ENCODE results near the gene PGS1.
"Not testable (repeated sequence)": the region's sequence is repeated elsewhere in the genome, so short reads cannot be mapped to it uniquely, and the experiment has no call there.

The PGS1 gene

DNA sequence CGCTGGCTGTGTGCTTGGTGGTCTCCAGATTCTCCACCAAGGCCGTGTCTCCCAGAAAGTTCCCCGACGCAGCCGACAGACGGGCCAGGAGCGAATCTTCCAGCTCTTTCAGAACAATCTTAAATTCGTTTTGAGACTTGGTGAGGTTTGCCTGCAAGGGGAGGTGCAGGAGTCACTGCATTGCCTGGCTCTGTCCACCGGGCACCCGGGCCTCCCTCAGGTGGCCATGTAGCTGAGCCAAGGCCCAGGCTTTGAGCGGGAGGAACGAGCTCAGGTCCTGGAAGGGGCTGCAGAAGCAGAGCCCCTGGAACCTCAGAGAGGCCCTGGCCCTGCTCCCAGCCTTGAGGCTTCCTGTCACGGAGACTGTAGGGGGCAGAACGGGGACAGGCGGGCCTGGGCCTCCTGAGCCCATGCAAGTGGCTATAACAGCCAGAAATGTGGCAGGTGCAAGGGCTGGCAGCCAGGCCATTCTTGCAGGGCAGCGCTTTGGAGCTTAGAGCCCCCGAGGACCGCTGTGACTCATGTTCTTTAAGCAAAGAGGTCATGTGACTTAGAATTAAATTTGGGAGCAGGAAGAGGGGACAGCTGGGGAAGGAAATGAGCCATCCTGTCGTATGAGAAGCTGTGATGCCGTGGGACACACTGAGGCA is 72.4 kb downstream of the PGS1 start:
- no peak for DNase-seq

DNA sequence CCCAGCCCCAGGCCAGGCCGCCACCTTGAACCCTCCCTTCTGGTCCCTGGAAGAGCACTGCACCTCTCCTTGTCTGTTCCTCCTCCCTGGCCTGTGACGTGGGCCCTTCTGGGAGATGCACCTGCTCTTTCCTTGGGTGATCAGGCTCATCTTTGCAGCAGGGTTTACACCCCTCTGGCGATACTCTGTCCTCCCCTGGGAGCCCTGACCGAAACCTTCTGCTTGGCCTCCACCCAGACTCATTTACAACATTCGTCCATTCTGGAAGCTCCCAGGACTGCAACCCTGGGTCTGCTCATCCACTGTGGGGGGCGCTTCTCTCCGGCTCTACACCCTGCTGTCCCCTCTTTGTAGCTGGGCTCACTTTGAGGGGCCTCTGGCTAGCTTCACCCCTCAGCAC is 73.3 kb downstream of the PGS1 start:
- DNase-seq, result no peak

DNA sequence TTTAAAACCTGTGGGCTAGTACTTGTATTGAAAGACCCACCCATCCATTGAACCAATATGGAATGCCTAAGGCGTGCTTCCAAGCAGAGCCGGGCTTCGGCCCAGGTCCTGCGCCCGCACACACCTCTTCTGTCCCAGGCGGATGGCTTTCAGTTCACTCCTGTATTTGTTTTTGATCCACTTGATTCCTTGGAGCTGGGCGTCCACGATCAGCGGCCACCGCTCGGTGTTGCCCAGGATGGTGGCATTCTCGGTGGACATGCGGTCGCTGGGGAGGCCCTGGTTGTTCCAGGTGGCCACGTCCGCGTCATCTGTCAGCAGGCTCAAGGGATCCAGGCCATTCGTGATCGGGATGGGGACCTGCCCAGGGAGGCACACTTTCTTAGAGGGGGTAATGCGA is 75.9 kb downstream of the PGS1 start:
- DNase-seq, result no peak

DNA sequence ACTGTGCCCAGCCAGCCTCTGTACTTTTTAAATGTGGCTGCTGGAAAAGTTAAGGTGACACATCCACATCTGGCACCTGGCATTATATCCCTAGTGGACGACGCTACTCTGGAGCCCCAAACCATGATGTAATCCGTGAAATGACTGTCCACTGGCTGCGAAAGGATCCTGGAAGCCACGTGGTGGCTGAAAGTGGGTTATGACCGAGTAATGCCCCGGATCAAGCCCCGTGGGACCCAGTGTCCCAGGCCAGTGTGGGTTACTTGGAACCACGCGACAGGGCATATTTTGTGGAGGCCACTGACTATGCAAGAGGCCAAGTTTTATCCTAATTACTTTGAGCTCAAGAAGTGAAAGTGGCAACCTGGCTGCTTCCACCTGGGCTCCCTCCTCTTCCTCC is 79.6 kb downstream of the PGS1 start:
- DNase-seq, result no peak

DNA sequence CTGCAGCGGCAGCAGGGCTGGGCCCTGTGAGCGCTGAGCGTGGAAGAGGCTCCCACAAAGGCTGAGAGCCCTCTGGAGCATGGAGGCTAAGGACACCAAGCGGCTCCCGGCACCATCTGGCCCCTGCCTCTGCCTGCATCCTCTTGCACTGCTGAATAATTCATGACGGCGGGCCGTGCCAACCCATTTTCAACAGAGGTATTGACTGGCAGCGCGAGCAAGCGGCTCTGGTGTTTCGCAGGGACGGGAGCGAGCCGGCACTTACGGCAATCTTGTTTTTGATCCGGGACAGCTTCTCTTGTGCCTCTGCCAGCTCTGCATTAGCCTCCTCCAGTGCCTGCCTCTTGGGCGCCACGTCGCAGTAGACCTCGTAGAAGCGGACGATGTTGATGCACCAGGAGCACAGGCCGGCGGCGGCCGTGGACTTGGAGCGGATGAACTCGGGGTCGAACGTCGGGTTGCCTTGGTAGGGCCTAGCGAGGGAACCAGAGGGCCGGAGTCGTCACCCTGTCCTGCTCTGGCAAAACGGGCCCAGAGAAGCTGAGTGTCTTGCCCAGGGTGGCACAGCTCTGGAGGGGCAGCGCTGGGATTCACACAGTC is 80.4 kb downstream of the PGS1 start:
- DNase-seq, result no peak

DNA sequence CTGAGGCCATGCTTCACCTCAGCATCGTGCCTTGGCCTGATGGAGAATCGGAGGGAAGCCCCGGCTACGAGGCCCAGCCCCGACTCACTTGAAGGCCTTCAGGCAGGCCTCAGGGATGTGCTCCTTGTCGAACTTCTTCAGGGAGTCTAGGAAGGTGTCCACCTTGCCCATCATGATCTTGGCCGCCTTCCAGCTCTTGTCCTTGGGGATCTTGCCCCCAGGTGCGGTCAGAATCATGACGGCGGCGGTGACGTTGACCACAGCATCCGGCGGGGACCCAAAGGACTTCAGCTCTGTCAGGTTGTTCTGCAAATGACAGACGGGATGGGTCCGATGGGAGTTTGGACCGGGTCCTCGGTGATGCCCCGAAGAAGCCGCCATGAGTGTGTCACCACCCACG is 81.2 kb downstream of the PGS1 start:
- DNase-seq, result no peak

DNA sequence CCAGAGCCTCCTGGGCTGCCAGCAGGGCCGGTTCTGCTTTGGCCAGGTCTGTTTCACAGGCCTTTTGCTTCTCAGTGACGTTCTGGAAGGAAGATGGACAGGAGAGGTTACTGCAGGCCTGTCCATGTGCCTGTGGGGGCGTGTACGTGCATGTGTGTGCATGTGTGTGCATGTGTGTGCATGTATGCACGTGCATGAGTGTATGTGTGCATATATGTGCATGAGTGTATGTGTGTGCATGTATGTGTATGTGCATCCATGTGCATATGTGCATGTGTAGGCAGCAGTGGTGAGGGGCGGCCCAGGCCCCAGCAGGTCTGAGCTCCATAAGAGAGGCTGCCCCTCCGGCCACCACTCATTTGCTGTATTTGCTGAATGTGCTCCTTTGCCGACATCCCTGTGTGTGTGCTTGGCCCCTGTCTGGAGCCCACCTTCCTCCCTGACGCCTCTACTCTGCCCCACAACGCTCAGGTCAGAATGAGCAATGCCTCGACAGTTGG is 81.8 kb downstream of the PGS1 start:
- no peak for DNase-seq

DNA sequence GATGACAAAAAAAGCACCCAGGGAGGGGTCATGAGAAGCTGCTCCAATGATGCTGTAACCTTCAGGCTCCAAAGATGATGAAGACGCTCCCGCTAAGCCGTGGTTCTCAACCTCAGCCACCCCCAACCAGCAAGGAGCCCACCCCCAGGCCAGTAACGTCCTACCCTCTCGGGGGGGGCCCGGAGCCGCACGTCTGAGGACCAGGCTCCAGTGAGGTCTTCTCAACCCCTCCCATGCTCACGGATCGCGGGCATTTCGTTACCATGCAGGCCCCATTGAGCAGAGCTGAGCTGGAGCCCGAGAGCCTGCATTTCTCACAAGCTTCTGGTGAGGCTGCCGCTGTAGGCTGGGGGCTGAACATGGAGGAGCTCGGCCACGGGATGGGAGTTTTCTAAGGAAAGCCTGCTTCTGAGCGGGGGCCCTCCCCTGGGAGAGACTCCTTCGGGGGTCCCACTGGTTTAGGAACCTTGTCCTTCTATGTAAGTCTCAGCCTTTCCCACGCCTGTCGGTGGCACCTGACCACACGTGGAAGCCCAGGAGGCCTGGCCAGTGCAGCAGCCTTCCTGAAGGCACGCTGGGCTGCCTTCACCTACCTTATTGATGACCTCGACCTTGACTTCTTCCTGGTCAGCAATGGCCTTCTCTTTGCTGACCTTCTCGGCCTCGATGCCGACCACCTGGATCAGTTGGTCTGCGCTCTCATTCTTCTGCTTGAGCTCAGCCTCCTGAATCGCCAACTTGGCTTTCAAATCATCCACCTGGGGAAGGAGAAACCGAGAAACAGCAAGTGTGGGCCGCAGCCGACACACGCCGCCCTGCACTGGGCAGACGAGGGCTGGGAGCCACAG is 82.7 kb downstream of the PGS1 start:
- no peak for DNase-seq

DNA sequence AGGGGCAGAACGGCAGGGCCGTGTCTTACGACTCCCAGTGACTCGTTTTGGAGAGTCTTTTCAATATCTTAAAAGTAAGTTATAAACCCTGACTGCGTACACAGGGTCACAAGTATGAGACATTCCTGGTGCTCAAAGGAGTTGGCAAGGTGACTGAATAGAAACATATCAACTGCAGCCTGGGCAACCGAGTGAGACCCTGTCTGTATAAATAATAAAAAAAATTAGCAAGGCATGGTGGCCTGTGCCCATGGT is 83.3 kb downstream of the PGS1 start:
- DNase-seq, result no peak

DNA sequence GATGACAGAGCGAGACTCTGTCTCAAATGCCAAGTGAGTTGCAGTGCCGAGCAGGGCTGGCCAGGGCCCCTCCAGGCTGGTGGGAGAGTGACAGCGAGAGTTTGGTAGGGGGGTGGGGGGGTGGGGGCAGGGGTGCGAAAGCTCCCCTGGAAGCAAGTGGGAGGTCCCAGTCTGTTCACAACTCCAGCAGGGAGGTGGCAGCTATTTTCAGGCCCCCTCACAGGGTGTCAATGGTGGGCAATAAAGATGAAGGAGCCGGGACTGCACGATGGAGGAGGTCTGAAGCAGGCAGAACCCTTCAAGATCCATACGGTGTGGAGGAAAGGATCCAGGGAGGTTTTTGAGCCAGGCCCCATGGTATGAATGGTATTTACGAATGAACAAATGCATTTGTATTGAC is 83.7 kb downstream of the PGS1 start:
- no peak for DNase-seq

DNA sequence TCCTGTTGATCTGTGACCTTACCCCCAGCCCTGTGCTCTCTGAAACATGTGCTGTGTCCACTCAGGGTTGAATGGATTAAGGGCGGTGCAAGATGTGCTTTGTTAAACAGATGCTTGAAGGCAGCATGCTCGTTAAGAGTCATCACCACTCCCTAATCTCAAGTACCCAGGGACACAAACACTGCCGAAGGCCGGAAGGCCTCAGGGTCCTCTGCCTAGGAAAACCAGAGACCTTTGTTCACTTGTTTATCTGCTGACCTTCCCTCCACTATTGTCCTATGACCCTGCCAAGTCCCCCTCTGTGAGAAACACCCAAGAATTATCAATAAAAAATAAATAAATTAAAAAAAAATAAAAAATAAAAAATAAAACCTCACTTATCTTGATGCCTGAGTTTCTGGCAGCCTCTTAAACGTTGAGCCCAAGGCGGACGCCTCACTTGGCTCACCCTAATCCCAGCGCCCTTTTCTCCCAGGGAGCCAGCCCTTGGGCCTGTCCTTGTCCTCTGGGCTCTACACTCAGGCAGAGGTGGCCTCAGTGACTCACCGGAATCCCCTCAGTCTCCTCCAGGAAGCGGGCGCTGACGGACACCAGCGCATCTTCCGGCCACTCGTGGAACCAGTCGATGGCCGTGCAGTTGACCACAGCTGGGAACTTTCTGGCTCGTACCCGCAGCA is 87.8 kb downstream of the PGS1 start:
- DNase-seq, result not testable (repeated sequence)

DNA sequence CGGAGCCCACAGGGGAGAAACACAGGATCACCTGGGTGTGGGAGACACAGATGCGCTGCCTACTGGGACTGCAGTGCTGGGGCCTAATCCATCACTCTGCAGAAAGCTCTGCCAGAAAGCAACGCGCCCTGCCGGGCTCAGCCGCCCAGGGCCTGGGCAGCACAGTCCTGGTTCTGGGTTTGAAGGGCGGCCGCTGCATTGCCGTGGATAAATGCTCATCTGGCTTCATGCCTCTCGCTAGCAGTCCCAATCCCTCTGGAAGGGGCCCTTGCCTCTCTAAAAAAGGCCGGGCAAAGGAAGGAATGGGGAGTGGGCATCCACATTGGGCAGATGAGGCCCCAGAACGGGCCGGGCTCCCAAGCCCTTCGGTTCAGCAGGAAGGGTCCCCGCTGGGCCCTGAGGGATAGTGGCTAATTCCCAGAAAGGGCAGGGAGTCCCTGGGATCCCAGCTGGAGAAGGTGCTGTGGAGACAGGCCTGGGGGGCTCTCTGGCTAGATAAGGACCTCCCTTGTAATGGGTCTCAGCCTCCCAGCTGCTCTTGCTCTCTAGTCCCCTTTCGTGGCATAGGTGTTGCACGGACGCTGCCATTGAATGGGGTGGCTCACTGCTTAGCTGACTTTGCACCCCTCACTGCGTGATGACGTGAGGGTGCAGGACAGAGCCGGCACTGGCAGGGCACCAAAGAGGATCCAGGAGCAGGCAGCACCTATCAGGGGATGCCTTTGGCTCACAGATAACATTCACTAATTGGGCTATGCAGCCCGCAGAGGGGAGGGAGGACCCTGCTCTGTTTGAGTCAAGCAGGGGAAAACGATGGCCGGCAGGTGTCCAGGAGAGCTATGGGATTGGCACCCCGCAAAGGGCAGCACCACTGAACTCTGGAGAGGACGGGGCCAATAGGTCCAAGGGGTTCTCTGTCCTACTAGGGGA is 88.6 kb downstream of the PGS1 start:
- DNase-seq, result no peak

DNA sequence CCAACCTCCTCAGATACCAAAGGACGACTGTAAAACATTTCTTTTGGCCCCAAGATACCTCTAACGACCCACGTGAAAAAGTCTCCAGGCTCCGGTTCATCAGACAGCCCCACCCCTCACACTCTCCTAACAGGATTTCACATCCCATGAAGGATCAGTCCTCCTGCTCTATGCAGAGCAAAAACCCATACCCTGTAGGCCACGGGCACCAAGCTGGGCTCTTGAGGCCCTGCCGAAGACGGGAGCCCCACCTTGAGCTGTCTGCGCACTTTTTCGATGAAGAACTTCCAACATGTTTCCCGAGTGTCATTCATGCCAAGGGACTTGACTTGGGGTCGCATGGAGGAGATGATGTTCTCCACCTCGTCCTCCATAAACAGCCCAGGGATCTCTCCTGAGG is 89.9 kb downstream of the PGS1 start:
- no peak for DNase-seq

DNA sequence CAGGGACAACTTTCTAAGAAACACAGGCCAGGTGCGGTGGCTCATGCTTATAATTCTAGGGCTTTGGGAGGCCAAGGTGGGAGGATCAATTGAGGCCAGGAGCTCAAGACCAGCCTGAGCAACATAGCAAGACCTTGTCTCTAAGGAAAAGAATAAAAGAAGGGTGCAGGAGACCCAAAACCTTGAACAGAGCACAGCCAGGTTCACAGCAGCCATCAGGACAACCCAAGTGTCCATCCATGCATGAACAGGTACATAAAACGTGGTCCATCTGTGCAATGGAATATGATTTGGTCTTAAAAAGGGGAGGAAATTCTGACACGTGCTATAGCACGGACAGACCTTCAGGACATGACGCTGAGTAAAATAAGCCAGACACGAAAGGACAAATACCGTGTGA is 91.0 kb downstream of the PGS1 start:
- DNase-seq, result no peak

DNA sequence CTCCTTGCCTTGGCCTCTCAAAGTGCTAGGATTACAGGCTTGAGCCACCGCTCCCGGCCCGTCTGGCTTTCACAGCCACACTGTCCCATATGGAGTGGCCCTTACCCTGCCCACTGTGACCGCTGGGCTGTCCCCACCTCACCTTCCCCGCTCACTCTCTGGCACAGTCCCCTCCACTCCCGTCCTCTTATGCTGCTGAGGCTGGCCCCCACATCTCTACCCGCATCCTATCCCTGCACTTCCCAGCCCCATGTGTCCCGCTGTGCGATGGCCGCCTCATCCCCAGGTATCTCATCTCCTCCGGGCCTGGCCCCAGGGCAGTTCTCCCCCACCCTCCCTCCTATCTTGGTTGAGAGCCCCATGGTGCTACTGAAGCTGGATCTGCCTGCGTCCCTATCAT is 93.2 kb downstream of the PGS1 start:
- no peak for DNase-seq

DNA sequence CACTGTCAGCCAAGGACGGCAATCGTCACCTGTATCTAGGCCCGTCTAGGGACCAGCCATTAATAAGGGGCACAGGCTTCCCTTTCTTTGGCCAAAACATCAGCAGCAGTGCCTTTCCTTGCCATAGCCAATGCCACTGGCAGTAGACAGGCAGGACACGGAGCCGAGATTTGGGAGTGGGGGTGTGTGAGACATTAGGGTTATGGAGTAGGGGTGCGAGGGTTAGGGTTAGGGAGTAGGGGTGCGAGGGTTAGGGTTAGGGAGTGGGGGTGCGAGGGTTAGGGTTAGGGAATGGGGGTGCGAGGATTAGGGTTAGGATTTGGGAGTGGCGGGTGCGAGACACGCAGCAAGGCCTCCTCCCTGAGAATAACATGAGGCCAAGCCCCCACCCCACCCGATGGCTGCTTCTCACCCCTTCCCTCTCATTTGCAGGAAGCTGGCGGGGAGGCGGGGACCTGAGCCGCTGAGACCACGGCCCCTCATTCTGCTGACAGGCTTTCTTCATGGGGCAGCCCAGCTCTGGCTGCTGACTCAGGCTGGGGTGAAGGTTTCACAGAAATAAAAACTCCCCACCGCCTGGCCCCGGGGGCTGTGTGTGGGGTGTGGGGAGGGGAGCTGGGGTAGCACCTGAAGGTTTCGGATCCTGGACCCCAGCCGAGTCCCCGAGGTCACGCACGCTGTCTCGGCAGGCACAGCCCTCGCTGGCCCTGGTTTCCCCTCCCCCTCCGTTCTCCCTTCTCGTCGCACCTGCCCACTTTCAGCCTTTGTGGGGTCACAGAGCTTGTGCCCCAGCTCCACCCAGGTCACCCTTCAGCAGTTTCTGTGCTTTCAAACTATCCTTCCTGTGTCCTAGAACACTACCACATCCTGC is 93.8 kb downstream of the PGS1 start:
- no peak for DNase-seq

DNA sequence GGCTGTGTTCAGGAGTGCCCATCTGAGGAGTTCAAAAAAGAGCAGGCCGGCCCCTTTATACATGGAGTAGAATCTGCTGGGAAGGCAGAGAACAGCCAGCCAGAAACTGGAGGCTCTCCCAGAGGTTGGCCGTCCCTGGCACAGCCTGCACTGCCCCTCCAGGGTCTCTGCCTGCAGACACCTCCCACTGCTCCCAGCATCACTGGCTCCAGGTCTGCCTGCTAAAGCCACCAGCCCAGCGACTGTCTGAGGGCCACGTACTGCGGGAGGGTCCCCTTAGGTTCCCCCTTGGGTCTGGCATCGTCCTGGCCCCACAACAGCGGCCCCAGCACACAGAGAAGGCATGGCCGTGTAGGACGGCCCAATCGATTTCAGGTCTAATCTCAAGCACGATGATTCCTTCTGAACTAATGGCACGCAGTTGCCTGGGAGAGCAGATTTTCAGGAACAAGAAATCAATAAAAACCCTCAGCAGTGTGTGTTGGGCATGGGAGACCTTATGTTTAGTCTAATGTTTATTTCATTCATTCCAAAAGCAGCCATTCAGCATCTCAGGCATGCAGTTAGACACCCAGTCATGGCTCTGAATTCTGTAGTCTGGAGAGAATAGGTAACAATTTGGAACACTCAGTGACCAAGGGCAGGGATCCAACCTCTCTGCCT is 95.6 kb downstream of the PGS1 start:
- no peak for DNase-seq

Measured in inflammatory macrophage treated with lipopolysaccharide for 4 hours (primary cell).